ENCODE measurements around the gene LRRC9.

GRCh38 chr14:59904184-59904583 lies 15.8 kb upstream of the LRRC9 start:
- TF ChIP-seq CTCF (IDR thresholded peaks at IDR 0.05) (no peak), POLR2A (IDR thresholded peaks at IDR 0.05) (no peak)

Data from heart left ventricle (tissue), 13 donors.